OCI-LY1 (cell line): Measurements from ENCODE around the gene AQP7.

ENCODE experiments used
- H2AFZ ChIP-seq: fragments of 200-600 bp; sonication (generic), shearing (Covaris generic); 2 replicates; pipeline ENCODE4 v1.6.0; 2014; ENCODE audit warnings: antibody characterized with exemption, mild to moderate bottlenecking, low read length
- H3F3A ChIP-seq: fragments of 200-600 bp; sonication (generic), shearing (Covaris generic); 2 replicates; pipeline ENCODE4 v1.6.0; 2014; ENCODE audit warnings: mild to moderate bottlenecking, antibody characterized with exemption, low read length, moderate library complexity; ENCODE audit not compliant: insufficient read depth
- H3K27ac ChIP-seq: fragments of 200-600 bp; sonication (generic); 2 replicates; pipeline ENCODE4 v1.5.1; 2014; ENCODE audit warnings: low read length, mixed run types, mild to moderate bottlenecking, low read depth; ENCODE audit not compliant: poor library complexity, severe bottlenecking
- H3K27me3 ChIP-seq: fragments of 200-600 bp; sonication (generic); 2 replicates; pipeline ENCODE4 v1.6.0; 2014; ENCODE audit warnings: antibody characterized with exemption, mild to moderate bottlenecking, low read length, moderate library complexity; ENCODE audit not compliant: insufficient read depth
- H3K36me3 ChIP-seq: fragments of 200-600 bp; sonication (generic); 2 replicates; pipeline ENCODE4 v1.6.1; 2014; ENCODE audit warnings: mild to moderate bottlenecking, antibody characterized with exemption, low read length, moderate library complexity, mixed read lengths; ENCODE audit not compliant: insufficient read depth
- H3K4me1 ChIP-seq: fragments of 200-600 bp; sonication (generic); 2 replicates; pipeline ENCODE4 v1.5.1; 2014; ENCODE audit warnings: mild to moderate bottlenecking, low read length, moderate library complexity; ENCODE audit not compliant: insufficient read depth, severe bottlenecking
- H3K4me2 ChIP-seq: fragments of 200-600 bp; sonication (generic), shearing (Covaris generic); 2 replicates; pipeline ENCODE4 v1.6.1; 2014; ENCODE audit warnings: low read length
- H3K4me3 ChIP-seq: fragments of 200-600 bp; sonication (generic); 2 replicates; pipeline ENCODE4 v1.5.1; 2014; ENCODE audit warnings: low read length, low read depth, mild to moderate bottlenecking, mixed read lengths; ENCODE audit not compliant: poor library complexity, severe bottlenecking
- H3K79me2 ChIP-seq: fragments of 200-600 bp; shearing (Covaris generic); 2 replicates; pipeline ENCODE4 v1.6.1; 2016; ENCODE audit warnings: mixed run types, low read length, mixed read lengths; ENCODE audit not compliant: insufficient read depth
- H3K9ac ChIP-seq: fragments of 200-600 bp; sonication (generic), shearing (Covaris generic); 2 replicates; pipeline ENCODE4 v1.6.1; 2014; ENCODE audit warnings: mild to moderate bottlenecking, low read length, mixed read lengths
- H3K9me2 ChIP-seq: fragments of 200-600 bp; sonication (generic), shearing (Covaris generic); 2 replicates; pipeline ENCODE4 v1.6.1; 2014; ENCODE audit warnings: low read depth, mild to moderate bottlenecking, low read length, mixed read lengths
- H3K9me3 ChIP-seq: fragments of 200-600 bp; shearing (Covaris generic); 2 replicates; pipeline ENCODE4 v1.6.1; 2014; ENCODE audit warnings: low read length, mixed read lengths
- H4K20me1 ChIP-seq: fragments of 200-600 bp; sonication (generic), shearing (Covaris generic); 2 replicates; pipeline ENCODE4 v1.6.0; 2016; ENCODE audit warnings: mild to moderate bottlenecking, low read length; ENCODE audit not compliant: insufficient read depth
- CTCF ChIP-seq: fragments of 200-600 bp; sonication (generic), shearing (Covaris generic); IDR thresholded peaks from 2 replicates; pipeline ENCODE4 v1.5.1; 2017; ENCODE audit warnings: mild to moderate bottlenecking, antibody characterized with exemption, low read length, moderate library complexity, mixed read lengths
- EZH2 ChIP-seq: fragments of 200-600 bp; sonication (generic), shearing (Covaris generic); IDR thresholded peaks from 2 replicates; pipeline ENCODE4 v1.8.0; 2017; ENCODE audit warnings: borderline replicate concordance, mixed run types, mild to moderate bottlenecking, antibody characterized with exemption, low read length, moderate library complexity, mixed read lengths

The AQP7 gene

DNA sequence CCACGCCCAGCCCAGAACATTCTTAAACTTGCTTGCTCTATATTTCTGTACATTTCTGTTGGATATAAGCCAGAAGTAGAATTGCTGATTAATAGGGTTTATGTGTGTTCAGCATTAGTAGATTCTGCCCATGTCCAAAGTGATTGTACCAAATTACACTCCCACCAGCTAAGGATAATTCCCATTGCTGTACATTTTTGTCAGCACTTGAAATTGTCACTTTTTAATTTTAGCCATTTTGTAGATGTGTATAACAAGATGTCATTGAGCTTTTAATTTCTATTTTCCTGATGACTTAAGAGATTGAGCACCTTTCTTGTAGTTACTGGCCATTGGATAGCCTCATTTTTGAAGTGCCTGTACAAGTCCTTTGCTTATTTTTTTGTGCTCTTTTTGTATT, 46.4 kb downstream of the AQP7 start:
- H3K4me1 ChIP-seq: no peaks in the 10 kb centered on the region
- H2AFZ ChIP-seq: no peak overlapping the region
- H4K20me1 ChIP-seq: no peaks in the 10 kb centered on the region
- H3K9me2 ChIP-seq: no peaks in the 10 kb centered on the region
- H3K27ac ChIP-seq: no peak overlapping the region
- TF ChIP-seq CTCF: no peak
- no peak for TF ChIP-seq EZH2
- H3K4me3 ChIP-seq: no peak overlapping the region
- H3K27me3 ChIP-seq: no peaks in the 10 kb centered on the region
- no peaks in the 10 kb centered on the region for H3K79me2 ChIP-seq
- no peak overlapping the region for H3K9ac ChIP-seq
- no peak overlapping the region for H3K4me2 ChIP-seq
- H3F3A ChIP-seq: no peaks in the 10 kb centered on the region
- H3K9me3 ChIP-seq: no peaks in the 10 kb centered on the region
- peaks cover 48% of the 10 kb centered on the region for H3K36me3 ChIP-seq

DNA sequence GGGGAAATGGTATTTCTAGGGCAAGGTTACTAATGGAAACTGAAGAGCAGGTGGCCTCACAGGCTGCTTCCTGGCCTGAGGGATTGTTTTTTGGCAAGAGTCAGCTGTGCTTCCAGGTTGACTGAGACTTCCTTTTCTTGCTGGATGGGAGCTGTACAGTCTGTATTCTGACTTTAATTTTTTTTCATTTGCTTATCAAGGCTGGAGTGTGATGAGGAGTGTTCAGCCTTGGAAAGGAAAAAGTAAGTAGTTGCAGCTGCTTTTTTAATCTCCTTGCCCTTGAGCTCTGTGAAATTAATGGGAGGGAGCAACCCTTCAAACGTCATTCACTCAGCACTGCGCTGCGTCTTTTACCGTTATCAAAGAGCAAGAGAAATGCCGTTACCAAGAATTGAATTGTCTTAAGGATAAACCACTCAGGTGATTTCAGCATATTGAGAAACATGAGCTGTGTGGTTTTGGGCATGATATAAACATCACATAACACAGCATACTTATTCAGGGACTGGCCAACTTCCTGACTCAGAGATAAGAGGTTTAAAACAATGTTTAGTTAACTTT, 47.6 kb downstream of the AQP7 start:
- H4K20me1 ChIP-seq: no peaks in the 10 kb centered on the region
- H3K27me3 ChIP-seq: no peaks in the 10 kb centered on the region
- H3F3A ChIP-seq: no peaks in the 10 kb centered on the region
- H3K36me3 ChIP-seq: peaks cover 41% of the 10 kb centered on the region
- no peak overlapping the region for H3K4me3 ChIP-seq
- H3K27ac ChIP-seq: no peak overlapping the region
- no peaks in the 10 kb centered on the region for H3K4me1 ChIP-seq
- no peaks in the 10 kb centered on the region for H3K9me2 ChIP-seq
- no peaks in the 10 kb centered on the region for H3K9me3 ChIP-seq
- no peaks in the 10 kb centered on the region for H3K79me2 ChIP-seq
- H2AFZ ChIP-seq: no peak overlapping the region
- TF ChIP-seq CTCF (no peak), EZH2 (no peak)
- H3K9ac ChIP-seq: no peak overlapping the region
- no peak overlapping the region for H3K4me2 ChIP-seq

DNA sequence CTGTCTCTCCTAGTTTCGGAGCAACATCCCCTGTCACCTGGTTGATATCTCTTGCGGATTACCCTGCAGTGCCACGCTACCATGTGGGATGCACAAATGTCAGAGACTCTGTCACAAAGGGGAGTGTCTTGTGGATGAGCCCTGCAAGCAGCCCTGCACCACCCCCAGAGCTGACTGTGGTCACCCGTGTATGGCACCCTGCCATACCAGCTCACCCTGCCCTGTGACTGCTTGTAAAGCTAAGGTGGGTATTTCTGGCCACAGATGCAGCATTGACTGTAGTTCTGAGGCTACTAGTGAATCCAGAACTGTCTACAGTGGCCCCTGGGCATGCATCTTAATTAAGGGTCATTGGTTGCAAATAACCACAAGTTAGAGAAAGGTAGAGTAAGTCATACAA, 50.8 kb downstream of the AQP7 start:
- Histone ChIP-seq H3K4me3 (no peak overlapping the region), H3K9me2 (no peaks in the 10 kb centered on the region), H3K27me3 (no peaks in the 10 kb centered on the region), H3K27ac (no peak overlapping the region), H3K4me2 (no peak overlapping the region), H3K79me2 (no peaks in the 10 kb centered on the region), H3F3A (no peaks in the 10 kb centered on the region), H3K9ac (no peak overlapping the region), H3K9me3 (no peaks in the 10 kb centered on the region), H3K36me3 (peaks cover 67% of the 10 kb centered on the region), H4K20me1 (no peaks in the 10 kb centered on the region), H3K4me1 (no peaks in the 10 kb centered on the region), H2AFZ (no peak overlapping the region)
- TF ChIP-seq EZH2 (no peak), CTCF (no peak)
